Stimulated activated CD8-positive, alpha-beta memory T cell treated with anti-CD3 and anti-CD28 coated beads, Interleukin-12 subunit alpha, Interleukin-12 subunit beta, amount 100 ng/mL, for 24 hours (primary cell): Measurements from ENCODE around the gene SNUPN.

ENCODE experiments used
- DNase-seq: peaks from one replicate; pipeline ENCODE4 v3.0.0-alpha.2; 2020; ENCODE audit errors: extremely low read depth

SNUPN gene

GRCh38 chr15:75625542-75626347 is at the start of gene SNUPN:
SNUPN (minus strand) TSS chr15:75625725; CDS start chr15:75621051, 4,674 bp downstream.
- peak; percentile 90 for DNase-seq

- no peak for DNase-seq
Measured at GRCh38 chr15:75674366-75674765, 48.8 kb upstream of the SNUPN start.

- no peak for DNase-seq
Measured at GRCh38 chr15:75673426-75674235, 48.1 kb upstream of the SNUPN start.

GRCh38 chr15:75672646-75673425 is 47.3 kb upstream of the SNUPN start:
- DNase-seq, result no peak

GRCh38 chr15:75671730-75672602 is 46.4 kb upstream of the SNUPN start:
- no peak for DNase-seq

- no peak for DNase-seq
Measured at GRCh38 chr15:75669879-75670212, 44.3 kb upstream of the SNUPN start.

GRCh38 chr15:75669191-75669878 is 43.8 kb upstream of the SNUPN start:
- DNase-seq, result no peak

GRCh38 chr15:75666823-75667501 is 41.4 kb upstream of the SNUPN start:
- no peak for DNase-seq

GRCh38 chr15:75663931-75664421 is 38.5 kb upstream of the SNUPN start:
- DNase-seq, result no peak

GRCh38 chr15:75662823-75663519 is 37.4 kb upstream of the SNUPN start:
- no peak for DNase-seq

GRCh38 chr15:75661756-75662140 is 36.2 kb upstream of the SNUPN start:
- DNase-seq, result no peak

- DNase-seq, result no peak
Measured at GRCh38 chr15:75661100-75661755, 35.7 kb upstream of the SNUPN start.

- DNase-seq, result no peak
Measured at GRCh38 chr15:75659928-75660645, 34.6 kb upstream of the SNUPN start.

- DNase-seq, result no peak
Measured at GRCh38 chr15:75659141-75659771, 33.7 kb upstream of the SNUPN start.

- DNase-seq, result no peak
Measured at GRCh38 chr15:75656813-75657212, 31.3 kb upstream of the SNUPN start.

GRCh38 chr15:75656331-75656730 is 30.8 kb upstream of the SNUPN start:
- DNase-seq, result no peak

- no peak for DNase-seq
Measured at GRCh38 chr15:75655931-75656330, 30.4 kb upstream of the SNUPN start.
